MM.1S (cell line): ENCODE measurements around the gene MXI1.

Experiments used
- DNase-seq: peaks from one replicate; pipeline ENCODE4 v3.0.0-alpha.2; 2015
- H2AFZ ChIP-seq: fragments of 300-600 bp; sonication (generic); 2 replicates; pipeline ENCODE4 v1.6.0; 2016; ENCODE audit warnings: antibody characterized with exemption, low read length
- H3F3A ChIP-seq: fragments of 300-600 bp; sonication (generic); 2 replicates; pipeline ENCODE4 v1.6.1; 2016; ENCODE audit warnings: mild to moderate bottlenecking, antibody characterized with exemption, low read length, moderate library complexity, mixed read lengths; ENCODE audit not compliant: insufficient read depth
- H3K27ac ChIP-seq: fragments of 300-600 bp; sonication (generic); 2 replicates; pipeline ENCODE4 v1.5.1; 2016; ENCODE audit warnings: mild to moderate bottlenecking, low read length
- H3K27me3 ChIP-seq: fragments of 300-600 bp; sonication (generic); replicated peaks from 2 replicates; pipeline ENCODE4 v1.6.0; 2016; ENCODE audit warnings: low read length; ENCODE audit not compliant: insufficient read depth
- H3K36me3 ChIP-seq: fragments of 300-600 bp; sonication (generic); replicated peaks from 2 replicates; pipeline ENCODE4 v1.6.1; 2016; ENCODE audit warnings: mild to moderate bottlenecking, low read length, mixed read lengths; ENCODE audit not compliant: insufficient read depth
- H3K4me1 ChIP-seq: fragments of 300-600 bp; sonication (generic); 2 replicates; pipeline ENCODE4 v1.6.1; 2016; ENCODE audit warnings: low read length, mixed read lengths
- H3K4me2 ChIP-seq: fragments of 300-600 bp; sonication (generic); 2 replicates; pipeline ENCODE4 v1.6.0; 2016; ENCODE audit warnings: low read depth, low read length
- H3K4me3 ChIP-seq: fragments of 300-600 bp; sonication (generic); 2 replicates; pipeline ENCODE4 v1.5.1; 2016; ENCODE audit warnings: low read length, mixed read lengths
- H3K79me2 ChIP-seq: fragments of 300-600 bp; sonication (generic); 2 replicates; pipeline ENCODE4 v1.6.1; 2016; ENCODE audit warnings: mixed run types, low read length, mixed read lengths
- H3K9ac ChIP-seq: fragments of 300-600 bp; sonication (generic); 2 replicates; pipeline ENCODE4 v1.6.1; 2016; ENCODE audit warnings: low read length, mixed read lengths
- H3K9me2 ChIP-seq: fragments of 300-600 bp; sonication (generic); replicated peaks from 2 replicates; pipeline ENCODE4 v1.6.1; 2016; ENCODE audit warnings: mild to moderate bottlenecking, low read length, mixed read lengths; ENCODE audit not compliant: insufficient read depth
- H3K9me3 ChIP-seq: fragments of 300-600 bp; sonication (generic); replicated peaks from 2 replicates; pipeline ENCODE4 v1.6.1; 2016; ENCODE audit warnings: mild to moderate bottlenecking, low read length, mixed read lengths; ENCODE audit not compliant: insufficient read depth
- H4K20me1 ChIP-seq: fragments of 300-600 bp; sonication (generic); 2 replicates; pipeline ENCODE4 v1.6.1; 2016; ENCODE audit warnings: mild to moderate bottlenecking, low read length, moderate library complexity, mixed read lengths; ENCODE audit not compliant: insufficient read depth
- CTCF ChIP-seq: fragments of 300-600 bp; sonication (generic); IDR thresholded peaks from 2 replicates; pipeline ENCODE4 v1.5.1; 2016; ENCODE audit warnings: antibody characterized with exemption, low read length, mixed read lengths
- EZH2 ChIP-seq: fragments of 300-600 bp; sonication (generic); optimal IDR thresholded peaks from 2 replicates; pipeline ENCODE3; 2017; ENCODE audit warnings: low read depth, mild to moderate bottlenecking, antibody characterized with exemption, low read length, mixed read lengths
- EZH2phosphoT487 ChIP-seq: fragments of 300-600 bp; sonication (generic); IDR thresholded peaks from 2 replicates; pipeline ENCODE4 v1.6.1; 2018; ENCODE audit warnings: antibody characterized with exemption, low read length

Gene MXI1

GRCh38 chr10:110275128-110275729, 67.8 kb downstream of the MXI1 start:
- Histone ChIP-seq H3K9me3 (no peaks in the 10 kb centered on the region), H3K9ac (no peak overlapping the region), H3K27ac (no peak overlapping the region), H4K20me1 (no peaks in the 10 kb centered on the region; the same call in 1 of the 2 replicates), H3K4me3 (no peak overlapping the region), H3K79me2 (no peaks in the 10 kb centered on the region), H2AFZ (no peak overlapping the region), H3K36me3 (no peaks in the 10 kb centered on the region), H3F3A (no peaks in the 10 kb centered on the region), H3K4me1 (no peaks in the 10 kb centered on the region), H3K4me2 (no peak overlapping the region), H3K9me2 (no peaks in the 10 kb centered on the region), H3K27me3 (no peaks in the 10 kb centered on the region)
- no peak for DNase-seq
- TF ChIP-seq CTCF (no peak), EZH2phosphoT487 (no peak)

- DNase-seq: no peak
- H3K27ac ChIP-seq: no peak overlapping the region
- no peaks in the 10 kb centered on the region for H3K9me2 ChIP-seq
- no peaks in the 10 kb centered on the region for H3K79me2 ChIP-seq
- H3K4me2 ChIP-seq: no peak overlapping the region
- H3F3A ChIP-seq: no peaks in the 10 kb centered on the region
- H3K9ac ChIP-seq: no peak overlapping the region
- no peaks in the 10 kb centered on the region; the same call in 1 of the 2 replicates for H4K20me1 ChIP-seq
- no peaks in the 10 kb centered on the region for H3K36me3 ChIP-seq
- no peaks in the 10 kb centered on the region for H3K9me3 ChIP-seq
- TF ChIP-seq CTCF (no peak), EZH2phosphoT487 (no peak), EZH2 (no peak)
- H3K4me3 ChIP-seq: no peak overlapping the region
- H2AFZ ChIP-seq: no peak overlapping the region
- H3K27me3 ChIP-seq: no peaks in the 10 kb centered on the region
- H3K4me1 ChIP-seq: no peaks in the 10 kb centered on the region
Observed at GRCh38 chr10:110276603-110277002, 69.2 kb downstream of the MXI1 start.

- Histone ChIP-seq H3K4me3 (no peak overlapping the region), H3K79me2 (no peaks in the 10 kb centered on the region), H3K9ac (no peak overlapping the region), H3K27me3 (no peaks in the 10 kb centered on the region), H3K27ac (no peak overlapping the region), H4K20me1 (no peaks in the 10 kb centered on the region; the same call in 1 of the 2 replicates), H2AFZ (no peak overlapping the region), H3K4me1 (no peaks in the 10 kb centered on the region), H3F3A (no peaks in the 10 kb centered on the region), H3K9me2 (no peaks in the 10 kb centered on the region), H3K36me3 (no peaks in the 10 kb centered on the region), H3K9me3 (no peaks in the 10 kb centered on the region), H3K4me2 (no peak overlapping the region)
- TF ChIP-seq EZH2phosphoT487 (no peak), CTCF (no peak), EZH2 (no peak)
- no peak for DNase-seq
Observed at GRCh38 chr10:110277591-110277990, 70.2 kb downstream of the MXI1 start.
